ENCODE measurements around the gene PRSS23.

The PRSS23 gene

DNA sequence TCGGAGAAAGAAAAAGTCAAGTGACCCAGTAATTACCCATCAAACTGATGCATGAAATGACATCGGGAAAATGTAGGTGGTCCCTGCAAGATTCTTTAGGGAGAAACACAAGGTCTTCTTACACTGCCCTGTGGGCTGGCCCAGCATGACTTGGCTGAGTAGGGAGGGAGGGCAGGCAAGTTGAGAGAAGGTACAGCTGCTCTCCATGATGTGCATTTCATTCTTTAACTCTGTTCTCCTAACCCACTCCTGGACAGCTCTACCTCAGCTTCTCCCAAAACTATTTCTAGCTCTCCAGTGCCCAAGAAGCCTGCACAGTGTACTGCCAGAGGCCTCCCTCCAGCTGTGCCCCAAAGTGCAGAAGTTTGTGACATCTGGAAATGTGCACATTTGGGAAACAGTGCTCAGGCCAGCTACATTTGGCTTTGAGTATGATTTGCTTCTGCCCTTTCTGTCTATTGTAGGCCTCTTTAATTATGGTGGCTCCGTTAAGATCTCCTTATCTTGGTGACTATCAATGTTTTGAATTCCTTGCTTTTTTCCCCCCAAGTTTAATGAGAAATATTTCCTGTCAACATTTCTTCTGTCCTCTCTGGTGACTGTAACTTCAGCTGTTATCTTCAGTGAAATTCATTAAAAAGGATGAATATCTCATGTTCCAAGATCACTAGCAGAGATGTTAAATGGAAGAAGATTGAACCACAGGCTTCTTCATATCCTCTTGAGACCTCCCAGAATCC, 26.7 kb upstream of the PRSS23 start:
- no peak overlapping the region for H3K9ac ChIP-seq (ENCODE audit: low read length)
- H3K27me3 ChIP-seq (ENCODE audit: control insufficient read depth in 1 of 2, insufficient read depth in 2 of 2, low read length in 2 of 2) = no peaks in the 10 kb centered on the region

DNA sequence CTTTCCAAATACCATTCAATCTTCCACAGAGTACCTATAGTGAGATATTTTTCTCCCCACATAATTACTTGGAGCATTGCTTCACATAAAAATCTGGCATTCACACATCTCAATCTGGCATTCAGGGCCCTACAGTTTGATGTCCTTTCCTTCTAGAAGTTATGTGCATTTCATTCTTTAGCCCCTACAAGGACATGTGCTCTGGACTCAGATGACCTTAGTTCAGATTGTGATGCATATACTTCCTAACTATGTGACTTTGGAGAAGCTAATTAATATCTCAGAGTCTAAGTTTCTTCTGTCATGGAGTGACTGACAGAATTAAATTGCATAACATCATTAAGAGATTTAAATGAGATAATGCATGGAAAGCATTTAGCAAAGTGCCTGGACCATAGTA, 25.9 kb upstream of the PRSS23 start:
- Histone ChIP-seq H3K9me3 (ENCODE audit: low read length) (no peaks in the 10 kb centered on the region), H3K27ac (ENCODE audit: low read depth, low read length) (no peak overlapping the region), H3K36me3 (ENCODE audit: insufficient read depth, low read length) (no peaks in the 10 kb centered on the region), H3K4me1 (ENCODE audit: insufficient read depth, low read length) (no peaks in the 10 kb centered on the region), H3K4me3 (ENCODE audit: low read depth in 1 of 2, low read length in 2 of 2) (no peak overlapping the region), H3K27me3 (ENCODE audit: control insufficient read depth in 1 of 2, insufficient read depth in 2 of 2, low read length in 2 of 2) (no peaks in the 10 kb centered on the region), H3K9ac (ENCODE audit: low read length) (no peak overlapping the region)

More for the DNA sequence above, 26.7 kb upstream of the PRSS23 start:
- Histone ChIP-seq H3K4me3 (ENCODE audit: low read depth in 1 of 2, low read length in 2 of 2) (no peak overlapping the region), H3K36me3 (ENCODE audit: insufficient read depth, low read length) (no peaks in the 10 kb centered on the region), H3K9me3 (ENCODE audit: low read length) (no peaks in the 10 kb centered on the region), H3K4me1 (ENCODE audit: insufficient read depth, low read length) (no peaks in the 10 kb centered on the region), H3K27ac (ENCODE audit: low read depth, low read length) (no peak overlapping the region)

DNA sequence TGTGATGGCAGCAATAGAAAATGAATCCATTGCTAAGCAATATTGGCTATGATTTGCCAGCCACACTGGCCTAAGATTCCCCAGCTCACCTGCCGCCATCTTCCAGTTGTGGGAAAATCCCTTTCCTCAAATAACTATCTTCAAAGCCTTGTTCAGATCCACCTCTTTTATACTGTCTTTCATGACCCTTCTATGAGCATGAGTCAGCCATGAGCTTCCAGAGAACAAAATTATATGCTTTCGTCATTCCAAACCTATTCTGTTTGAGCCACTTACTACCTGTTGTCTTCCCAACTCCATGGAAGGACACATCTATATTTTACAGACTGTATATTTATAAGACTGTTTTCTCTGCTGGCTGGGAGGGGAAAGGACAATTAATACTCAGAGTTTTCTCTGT, 25.0 kb upstream of the PRSS23 start:
- H3K27ac ChIP-seq (ENCODE audit: low read depth, low read length) = no peak overlapping the region
- H3K9ac ChIP-seq (ENCODE audit: low read length) = no peak overlapping the region
- H3K36me3 ChIP-seq (ENCODE audit: insufficient read depth, low read length) = no peaks in the 10 kb centered on the region
- H3K4me3 ChIP-seq (ENCODE audit: low read depth in 1 of 2, low read length in 2 of 2) = no peak overlapping the region
- H3K9me3 ChIP-seq (ENCODE audit: low read length) = no peaks in the 10 kb centered on the region
- H3K4me1 ChIP-seq (ENCODE audit: insufficient read depth, low read length) = no peaks in the 10 kb centered on the region
- H3K27me3 ChIP-seq (ENCODE audit: control insufficient read depth in 1 of 2, insufficient read depth in 2 of 2, low read length in 2 of 2) = no peaks in the 10 kb centered on the region

DNA sequence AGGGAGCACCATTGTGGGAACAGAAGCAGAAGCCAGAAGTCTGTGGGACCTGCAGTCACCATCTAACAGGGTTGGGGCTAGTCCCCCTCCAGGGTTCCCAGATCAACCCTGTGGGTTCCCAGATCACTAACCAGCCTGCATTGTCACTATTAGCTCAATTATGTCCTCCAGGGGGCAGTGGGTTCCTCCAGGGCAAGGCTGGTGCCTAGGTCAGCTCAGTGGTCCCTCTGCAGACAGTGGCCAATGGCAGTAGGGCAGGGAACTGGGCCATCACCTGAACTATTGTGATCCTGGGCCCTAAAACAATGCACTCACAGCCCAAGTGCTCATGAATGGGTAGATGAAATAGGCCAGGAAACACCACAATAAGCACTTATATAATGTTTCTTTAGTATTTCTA, 18.8 kb upstream of the PRSS23 start:
- Histone ChIP-seq H3K9ac (ENCODE audit: low read length) (no peak overlapping the region), H3K27ac (ENCODE audit: low read depth, low read length) (no peak overlapping the region), H3K4me1 (ENCODE audit: insufficient read depth, low read length) (peaks cover 27% of the 10 kb centered on the region), H3K36me3 (ENCODE audit: insufficient read depth, low read length) (no peaks in the 10 kb centered on the region), H3K9me3 (ENCODE audit: low read length) (no peaks in the 10 kb centered on the region), H3K4me3 (ENCODE audit: low read depth in 1 of 2, low read length in 2 of 2) (no peak overlapping the region), H3K27me3 (ENCODE audit: control insufficient read depth in 1 of 2, insufficient read depth in 2 of 2, low read length in 2 of 2) (no peaks in the 10 kb centered on the region)

DNA sequence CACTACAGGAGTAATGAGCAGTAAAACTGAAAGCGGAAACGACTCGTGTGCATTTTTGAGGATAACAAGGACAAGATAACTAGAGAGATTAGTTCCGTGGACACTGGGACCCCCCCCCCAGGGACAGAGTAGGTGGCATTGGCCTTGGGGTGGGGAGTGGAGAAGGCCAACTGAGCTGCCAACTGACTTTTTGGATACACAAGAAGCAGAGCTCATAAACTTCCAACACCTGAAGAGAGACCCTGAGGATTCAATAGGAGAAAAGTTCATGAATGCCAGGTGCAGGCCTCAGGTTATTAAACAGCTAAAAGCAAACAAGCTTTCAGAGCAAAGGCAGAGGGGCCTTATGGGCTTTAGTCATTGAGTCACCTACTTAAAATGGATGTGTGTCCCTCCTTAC, 17.6 kb upstream of the PRSS23 start:
- H3K36me3 ChIP-seq (ENCODE audit: insufficient read depth, low read length) = no peaks in the 10 kb centered on the region
- H3K27me3 ChIP-seq (ENCODE audit: control insufficient read depth in 1 of 2, insufficient read depth in 2 of 2, low read length in 2 of 2) = no peaks in the 10 kb centered on the region
- no peak overlapping the region for H3K27ac ChIP-seq (ENCODE audit: low read depth, low read length)
- H3K9ac ChIP-seq (ENCODE audit: low read length) = no peak overlapping the region
- no peaks in the 10 kb centered on the region for H3K9me3 ChIP-seq (ENCODE audit: low read length)
- peaks cover 27% of the 10 kb centered on the region for H3K4me1 ChIP-seq (ENCODE audit: insufficient read depth, low read length)
- no peak overlapping the region for H3K4me3 ChIP-seq (ENCODE audit: low read depth in 1 of 2, low read length in 2 of 2)

DNA sequence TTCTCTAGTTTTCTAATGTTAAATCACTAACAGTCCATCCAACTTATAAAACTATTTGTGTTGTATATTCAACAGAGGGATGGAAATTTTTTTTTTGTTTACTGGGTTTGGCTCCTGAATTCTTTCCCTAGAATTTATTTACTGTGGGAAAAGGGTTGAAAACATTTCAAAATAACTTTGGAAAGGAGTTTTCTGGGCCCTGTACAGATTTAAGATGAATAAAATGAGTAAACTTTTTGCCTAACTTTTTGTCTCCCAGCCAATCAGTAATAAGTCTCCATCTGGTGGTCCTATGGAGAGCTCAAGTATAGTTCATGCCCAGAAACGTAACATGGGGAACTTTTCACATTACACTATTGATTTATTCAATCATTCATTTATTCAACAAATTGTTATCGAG, 16.7 kb upstream of the PRSS23 start:
- Histone ChIP-seq H3K9me3 (ENCODE audit: low read length) (no peaks in the 10 kb centered on the region), H3K27ac (ENCODE audit: low read depth, low read length) (no peak overlapping the region), H3K9ac (ENCODE audit: low read length) (no peak overlapping the region)

DNA sequence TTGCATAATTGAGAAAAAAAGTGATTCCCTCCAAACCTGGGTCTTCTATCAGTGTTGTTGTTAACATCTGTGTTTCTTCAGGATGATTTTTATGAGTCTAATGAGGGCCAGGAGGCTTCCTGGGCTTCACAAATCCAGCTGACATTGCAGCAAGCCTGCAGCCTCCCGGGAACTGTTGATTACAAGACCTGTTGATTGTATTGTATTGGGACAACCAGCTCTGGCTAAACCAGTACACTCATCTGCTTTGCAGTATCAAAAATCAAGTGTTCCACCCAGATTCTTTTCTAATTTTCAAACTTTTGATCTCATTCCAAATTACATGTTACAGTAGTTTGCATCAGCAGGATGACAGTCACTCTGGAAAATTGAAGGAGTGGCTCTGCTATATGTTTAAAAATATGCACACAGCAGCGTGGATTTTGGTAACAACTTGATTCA, 16.1 kb upstream of the PRSS23 start:
- Histone ChIP-seq H3K4me1 (ENCODE audit: insufficient read depth, low read length) (peaks cover 27% of the 10 kb centered on the region), H3K36me3 (ENCODE audit: insufficient read depth, low read length) (no peaks in the 10 kb centered on the region), H3K9ac (ENCODE audit: low read length) (no peak overlapping the region), H3K4me3 (ENCODE audit: low read depth in 1 of 2, low read length in 2 of 2) (no peak overlapping the region), H3K27ac (ENCODE audit: low read depth, low read length) (no peak overlapping the region), H3K9me3 (ENCODE audit: low read length) (no peaks in the 10 kb centered on the region), H3K27me3 (ENCODE audit: control insufficient read depth in 1 of 2, insufficient read depth in 2 of 2, low read length in 2 of 2) (no peaks in the 10 kb centered on the region)

More for the DNA sequence above, 16.7 kb upstream of the PRSS23 start:
- Histone ChIP-seq H3K36me3 (ENCODE audit: insufficient read depth, low read length) (no peaks in the 10 kb centered on the region), H3K27me3 (ENCODE audit: control insufficient read depth in 1 of 2, insufficient read depth in 2 of 2, low read length in 2 of 2) (no peaks in the 10 kb centered on the region), H3K4me1 (ENCODE audit: insufficient read depth, low read length) (peaks cover 27% of the 10 kb centered on the region), H3K4me3 (ENCODE audit: low read depth in 1 of 2, low read length in 2 of 2) (no peak overlapping the region)

DNA sequence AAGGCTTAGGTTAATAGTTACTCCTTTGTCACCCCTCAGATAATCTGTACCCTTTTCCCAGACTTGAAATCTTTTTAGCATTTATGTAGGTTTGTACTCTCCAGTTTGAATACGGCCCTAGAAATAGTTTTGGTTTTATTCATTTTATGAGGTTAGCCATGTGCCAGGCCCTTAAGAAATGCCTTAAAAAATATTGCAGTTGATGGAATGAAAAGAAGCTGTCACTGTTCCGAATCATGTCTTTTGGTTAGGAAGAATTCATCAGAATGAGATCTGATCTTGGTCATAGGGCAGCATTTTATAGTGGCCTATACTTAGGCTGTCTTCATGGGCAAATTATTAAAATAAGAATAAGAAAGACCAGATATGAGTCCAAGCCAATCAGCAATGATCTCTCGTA, 14.8 kb upstream of the PRSS23 start:
- Histone ChIP-seq H3K4me3 (ENCODE audit: low read depth in 1 of 2, low read length in 2 of 2) (no peak overlapping the region), H3K27ac (ENCODE audit: low read depth, low read length) (no peak overlapping the region), H3K36me3 (ENCODE audit: insufficient read depth, low read length) (no peaks in the 10 kb centered on the region)

DNA sequence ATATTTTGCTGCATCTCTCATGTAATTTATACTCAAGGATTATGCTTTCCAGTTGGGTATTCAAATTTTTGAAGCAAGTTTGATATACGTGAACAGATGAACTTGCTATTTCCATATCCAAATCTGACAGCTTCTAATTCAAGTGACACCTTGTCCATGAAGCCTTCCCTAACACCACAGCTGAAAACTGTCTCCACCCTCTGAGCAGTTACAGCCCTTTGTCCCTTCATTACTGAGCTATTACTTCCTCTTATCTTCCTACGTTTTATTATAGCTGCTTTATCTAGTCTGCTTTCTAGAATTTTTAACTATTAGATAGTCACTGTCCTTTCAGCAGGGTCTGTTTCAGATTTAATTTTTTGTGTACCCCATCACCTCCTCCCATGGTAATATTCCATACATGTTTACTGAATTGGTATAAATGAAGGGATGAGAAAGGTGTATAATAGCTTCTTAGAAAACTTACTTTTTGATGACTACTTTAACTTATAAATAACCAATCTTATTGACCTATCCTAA, 13.3 kb upstream of the PRSS23 start:
- H3K4me1 ChIP-seq (ENCODE audit: insufficient read depth, low read length) = peaks cover 27% of the 10 kb centered on the region
- H3K4me3 ChIP-seq (ENCODE audit: low read depth in 1 of 2, low read length in 2 of 2) = no peak overlapping the region
- H3K27me3 ChIP-seq (ENCODE audit: control insufficient read depth in 1 of 2, insufficient read depth in 2 of 2, low read length in 2 of 2) = no peaks in the 10 kb centered on the region
- no peaks in the 10 kb centered on the region for H3K36me3 ChIP-seq (ENCODE audit: insufficient read depth, low read length)
- H3K9ac ChIP-seq (ENCODE audit: low read length) = no peak overlapping the region
- H3K27ac ChIP-seq (ENCODE audit: low read depth, low read length) = no peak overlapping the region
- H3K9me3 ChIP-seq (ENCODE audit: low read length) = no peaks in the 10 kb centered on the region

More for the DNA sequence above, 14.8 kb upstream of the PRSS23 start:
- H3K9me3 ChIP-seq (ENCODE audit: low read length) = no peaks in the 10 kb centered on the region
- H3K9ac ChIP-seq (ENCODE audit: low read length) = no peak overlapping the region
- peaks cover 27% of the 10 kb centered on the region for H3K4me1 ChIP-seq (ENCODE audit: insufficient read depth, low read length)
- no peaks in the 10 kb centered on the region for H3K27me3 ChIP-seq (ENCODE audit: control insufficient read depth in 1 of 2, insufficient read depth in 2 of 2, low read length in 2 of 2)

DNA sequence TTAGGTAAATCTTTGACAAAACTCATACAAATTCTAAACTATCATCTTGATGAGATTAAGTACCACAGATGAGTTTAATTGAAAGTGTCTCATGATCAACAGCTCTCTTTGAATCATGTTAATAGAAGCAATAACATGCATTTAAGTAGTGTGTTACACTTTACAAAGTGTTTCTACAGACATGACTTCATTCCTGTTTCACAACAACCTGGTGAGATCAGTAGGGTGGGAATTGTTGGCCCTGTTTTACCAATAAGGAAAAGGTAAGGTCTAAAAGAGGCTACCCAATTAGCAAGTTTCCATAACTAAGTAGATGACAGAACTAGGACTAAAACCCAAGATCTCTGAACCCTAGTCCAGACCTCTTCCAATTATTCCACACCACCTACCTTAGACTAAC, 12.7 kb upstream of the PRSS23 start:
- Histone ChIP-seq H3K27me3 (ENCODE audit: control insufficient read depth in 1 of 2, insufficient read depth in 2 of 2, low read length in 2 of 2) (no peaks in the 10 kb centered on the region), H3K4me3 (ENCODE audit: low read depth in 1 of 2, low read length in 2 of 2) (no peak overlapping the region), H3K9ac (ENCODE audit: low read length) (no peak overlapping the region), H3K27ac (ENCODE audit: low read depth, low read length) (no peak overlapping the region), H3K4me1 (ENCODE audit: insufficient read depth, low read length) (peaks cover 27% of the 10 kb centered on the region), H3K9me3 (ENCODE audit: low read length) (no peaks in the 10 kb centered on the region), H3K36me3 (ENCODE audit: insufficient read depth, low read length) (no peaks in the 10 kb centered on the region)

DNA sequence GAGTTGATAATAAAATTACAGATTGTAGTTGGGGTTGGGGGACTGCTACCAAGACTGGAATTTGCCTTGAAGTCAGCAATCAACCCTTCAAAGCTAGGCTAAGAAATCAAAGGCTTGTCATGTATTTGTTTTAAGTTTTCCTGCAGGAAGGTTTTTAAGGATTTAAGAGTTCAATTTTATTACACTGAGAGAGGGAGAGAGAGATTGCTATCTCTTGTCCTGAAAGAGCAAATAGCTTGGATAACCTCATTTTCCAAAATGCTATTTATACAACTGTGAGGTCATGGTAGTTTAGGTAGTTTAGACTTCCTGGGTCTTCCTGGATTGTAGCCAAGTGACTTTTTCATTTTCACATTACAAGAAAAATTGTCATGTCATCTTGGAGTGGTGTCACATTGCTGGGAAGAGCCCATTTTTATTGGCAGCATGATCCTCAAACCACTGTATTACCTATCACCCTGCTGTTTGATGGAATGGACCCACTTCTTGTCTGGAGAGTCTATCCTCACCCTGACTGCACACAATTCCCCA, 10.1 kb upstream of the PRSS23 start:
- Histone ChIP-seq H3K36me3 (ENCODE audit: insufficient read depth, low read length) (no peaks in the 10 kb centered on the region), H3K27ac (ENCODE audit: low read depth, low read length) (no peak overlapping the region), H3K9ac (ENCODE audit: low read length) (no peak overlapping the region), H3K4me1 (ENCODE audit: insufficient read depth, low read length) (peaks cover 6% of the 10 kb centered on the region), H3K4me3 (ENCODE audit: low read depth in 1 of 2, low read length in 2 of 2) (no peak overlapping the region), H3K9me3 (ENCODE audit: low read length) (no peaks in the 10 kb centered on the region), H3K27me3 (ENCODE audit: control insufficient read depth in 1 of 2, insufficient read depth in 2 of 2, low read length in 2 of 2) (no peaks in the 10 kb centered on the region)
